Endometrial microvascular endothelial cells (primary cell): ENCODE measurements around the gene GUCD1. TPM values are rescaled to one million over a fixed set of nuclear protein-coding genes. Genes with fewer than 3 reads are reported as not detected.
"Not testable (repeated sequence)": the region's sequence is repeated elsewhere in the genome, so short reads cannot be mapped to it uniquely, and the experiment has no call there.

Source experiments
- in situ Hi-C: cut with HindIII; loops from 2 replicates; pipeline ENCODE4 v1.10.0; 2017; ENCODE audit warnings: low sequenced_read_pairs, low pct_unique_long_range_greater_than_20kb; ENCODE audit errors: inconsistent ontology term
- total RNA-seq: library from RNA; depleted of rRNA; stranded (reverse); fragments of >200 nt; gene quantifications from one replicate; pipeline ENCODE4 v1.2.3, GENCODE V29; 2015; ENCODE audit errors: inconsistent ontology term

Gene GUCD1
- total RNA-seq, 1 donor from 2014 or later: 152 TPM

- in situ Hi-C loops: no loop called here
Observed at GRCh38 chr22:24578355-24579257, 23.7 kb upstream of the GUCD1 start.

DNA sequence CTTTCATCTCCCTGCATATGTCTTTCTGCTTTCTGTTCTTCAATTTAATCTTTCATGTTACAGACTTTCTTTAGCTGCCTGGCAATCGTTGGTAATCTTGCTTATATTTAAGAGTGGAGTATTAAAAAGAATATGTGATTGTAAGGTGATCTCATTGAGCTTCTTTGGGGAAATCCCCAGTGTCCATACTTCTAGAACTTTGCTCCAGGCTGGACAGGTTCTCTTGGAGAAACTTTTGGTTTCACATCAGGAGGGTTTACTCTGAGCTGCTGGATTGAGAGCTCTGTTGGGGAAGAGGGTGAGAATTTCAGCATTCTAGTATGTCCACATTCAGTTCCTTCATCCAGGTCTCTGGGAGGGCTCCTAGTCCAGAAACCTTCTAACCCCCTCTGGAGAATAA is 21.8 kb upstream of the GUCD1 start:
- in situ Hi-C loops: no loop called here

GRCh38 chr22:24571266-24571665 is 16.3 kb upstream of the GUCD1 start:
- in situ Hi-C loops: no loop called here

GRCh38 chr22:24567668-24568067 is 12.7 kb upstream of the GUCD1 start:
- in situ Hi-C loops: no loop called here

DNA sequence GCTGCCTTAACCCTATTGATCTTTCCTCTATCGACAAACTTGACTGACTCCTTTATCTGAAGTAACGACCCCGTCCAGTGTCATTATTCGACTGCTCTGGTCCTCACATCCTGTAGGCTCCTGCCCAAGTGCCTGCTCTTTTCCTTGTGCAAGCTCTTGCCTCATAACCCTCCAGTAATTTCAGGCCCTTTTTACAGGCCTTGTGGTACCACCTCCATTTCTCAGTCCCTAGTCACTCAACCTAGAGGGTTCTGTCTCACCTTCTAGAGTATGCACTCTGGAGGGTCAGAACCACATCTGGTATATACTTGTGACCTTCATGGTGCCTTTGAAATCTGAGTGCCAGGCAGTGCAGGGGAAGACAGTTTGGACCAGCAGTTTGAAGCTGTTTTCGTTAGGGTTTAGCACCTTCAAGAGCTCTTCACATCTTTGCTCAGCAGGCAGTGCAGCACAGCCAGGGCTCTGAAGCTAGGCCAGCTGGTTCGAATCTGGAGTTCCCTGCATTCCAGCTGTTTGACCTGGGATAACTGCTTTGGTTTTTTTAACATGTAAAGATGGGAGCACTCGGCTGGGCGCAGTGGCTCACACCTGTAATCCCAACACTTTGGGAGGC is 12.1 kb upstream of the GUCD1 start:
- in situ Hi-C loops: no loop called here

DNA sequence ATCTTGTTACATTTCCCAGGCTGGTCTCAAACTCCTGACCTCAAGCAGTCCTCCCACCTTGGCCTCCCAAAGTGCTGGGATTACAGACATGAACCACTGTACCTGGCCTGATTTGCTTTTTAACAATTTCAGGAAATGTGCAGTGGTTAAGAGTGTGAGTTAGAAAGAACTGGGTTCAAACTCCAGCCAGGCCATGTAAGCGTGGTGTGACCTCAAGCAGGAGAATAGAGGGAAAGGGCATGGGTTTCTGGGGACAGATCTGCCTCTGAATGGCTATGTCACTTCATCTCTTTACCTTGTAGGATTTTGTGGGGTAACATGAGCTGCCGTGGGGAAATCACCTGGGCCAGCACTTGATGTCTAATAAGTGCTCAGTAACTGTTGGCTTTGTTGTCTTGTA is 10.1 kb upstream of the GUCD1 start:
- in situ Hi-C loops: no loop called here

GRCh38 chr22:24564376-24565058 is 9.6 kb upstream of the GUCD1 start:
- in situ Hi-C loops: no loop called here

DNA sequence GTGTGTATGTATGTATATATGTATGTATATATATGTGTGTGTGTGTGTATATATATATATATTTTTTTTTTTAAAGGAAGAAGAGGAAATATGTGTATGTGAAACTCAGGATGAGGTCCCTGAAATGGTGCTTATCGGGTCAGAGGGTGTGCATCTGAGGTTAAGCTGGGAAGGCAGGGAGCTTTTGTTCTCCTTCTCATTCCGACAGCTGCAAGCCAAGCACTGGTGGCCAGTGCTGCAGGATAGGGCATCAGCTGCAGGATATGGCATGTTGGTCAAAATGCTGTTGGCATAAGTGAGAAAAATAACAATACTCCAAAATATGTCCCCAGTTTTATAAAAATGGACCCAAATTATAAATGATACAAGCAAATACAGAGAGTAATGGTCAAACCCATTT is 8.3 kb upstream of the GUCD1 start:
- in situ Hi-C loops: no loop called here

- in situ Hi-C loops: no loop called here
Observed at GRCh38 chr22:24559471-24559870, 4.5 kb upstream of the GUCD1 start.

- in situ Hi-C loops: no loop called here
Observed at GRCh38 chr22:24555165-24556039, 464 bp upstream of the GUCD1 start, which contains the start of gene SNRPD3. TSS of gene SNRPD3 (plus strand) at chr22:24555999. CDS start at chr22:24557675, 1,676 bp downstream.

DNA sequence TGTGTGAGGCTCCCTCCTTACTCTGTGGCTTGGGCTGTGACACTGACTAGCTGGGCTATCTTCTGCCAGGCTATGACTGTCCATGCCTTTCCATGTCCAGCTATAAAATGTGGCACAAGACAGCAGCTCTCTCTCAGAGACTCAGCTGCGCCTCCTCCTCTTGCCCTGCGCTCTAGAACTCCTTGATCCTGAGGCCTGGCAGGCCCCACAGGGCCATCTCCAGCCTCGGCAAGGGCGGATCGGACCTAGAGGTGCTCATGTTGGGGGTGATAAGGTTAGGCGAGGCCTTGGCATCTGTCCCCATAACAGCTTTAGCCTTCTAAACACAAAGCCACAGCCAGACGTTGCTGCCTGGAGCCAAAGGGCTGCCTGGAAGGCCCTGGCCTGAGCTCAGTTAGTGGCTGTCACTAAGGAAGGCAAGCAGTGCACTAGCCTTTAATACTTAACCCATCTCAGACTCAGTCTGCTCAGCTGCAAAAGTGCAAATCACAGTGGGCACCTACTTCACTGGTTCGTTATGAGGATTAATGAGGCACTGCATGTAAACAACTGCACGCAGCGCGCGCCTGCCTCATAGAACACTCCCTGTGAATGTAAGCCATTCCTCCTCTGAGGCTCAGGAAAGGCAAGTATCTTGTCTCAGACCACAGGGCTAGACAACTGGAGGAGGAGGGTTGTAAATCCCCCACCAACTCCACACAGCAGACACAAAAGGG is 1.2 kb downstream of the GUCD1 start:
- in situ Hi-C loops: no loop called here

GRCh38 chr22:24552503-24553286 is 2.2 kb downstream of the GUCD1 start:
- in situ Hi-C loops: not testable (repeated sequence)

DNA sequence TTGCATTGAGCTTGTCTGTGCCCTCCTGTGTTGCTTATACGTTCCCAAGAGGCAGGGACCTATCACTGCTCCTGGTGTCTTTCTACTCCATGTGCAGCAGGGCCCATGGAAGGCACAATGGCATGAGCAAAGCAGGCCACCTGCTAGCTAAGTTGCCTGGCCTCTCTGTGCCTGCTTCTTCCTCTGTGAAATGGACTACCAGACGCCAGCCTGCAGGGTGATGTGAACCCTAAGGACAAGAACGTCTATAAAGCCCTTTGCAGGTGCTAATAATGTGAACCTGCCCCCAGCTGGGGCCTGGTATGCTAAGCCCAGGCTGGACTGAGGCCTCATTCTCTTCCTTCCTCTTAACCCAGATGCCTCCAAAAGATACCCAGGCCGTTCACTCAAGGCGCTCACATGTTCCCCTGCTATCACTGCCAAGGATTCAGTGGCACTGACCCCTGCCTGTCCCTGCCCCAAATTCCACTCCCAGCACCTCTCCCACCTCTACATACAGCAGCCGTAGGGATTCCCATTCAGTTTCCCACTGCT is 4.0 kb downstream of the GUCD1 start:
- in situ Hi-C loops: no loop called here

DNA sequence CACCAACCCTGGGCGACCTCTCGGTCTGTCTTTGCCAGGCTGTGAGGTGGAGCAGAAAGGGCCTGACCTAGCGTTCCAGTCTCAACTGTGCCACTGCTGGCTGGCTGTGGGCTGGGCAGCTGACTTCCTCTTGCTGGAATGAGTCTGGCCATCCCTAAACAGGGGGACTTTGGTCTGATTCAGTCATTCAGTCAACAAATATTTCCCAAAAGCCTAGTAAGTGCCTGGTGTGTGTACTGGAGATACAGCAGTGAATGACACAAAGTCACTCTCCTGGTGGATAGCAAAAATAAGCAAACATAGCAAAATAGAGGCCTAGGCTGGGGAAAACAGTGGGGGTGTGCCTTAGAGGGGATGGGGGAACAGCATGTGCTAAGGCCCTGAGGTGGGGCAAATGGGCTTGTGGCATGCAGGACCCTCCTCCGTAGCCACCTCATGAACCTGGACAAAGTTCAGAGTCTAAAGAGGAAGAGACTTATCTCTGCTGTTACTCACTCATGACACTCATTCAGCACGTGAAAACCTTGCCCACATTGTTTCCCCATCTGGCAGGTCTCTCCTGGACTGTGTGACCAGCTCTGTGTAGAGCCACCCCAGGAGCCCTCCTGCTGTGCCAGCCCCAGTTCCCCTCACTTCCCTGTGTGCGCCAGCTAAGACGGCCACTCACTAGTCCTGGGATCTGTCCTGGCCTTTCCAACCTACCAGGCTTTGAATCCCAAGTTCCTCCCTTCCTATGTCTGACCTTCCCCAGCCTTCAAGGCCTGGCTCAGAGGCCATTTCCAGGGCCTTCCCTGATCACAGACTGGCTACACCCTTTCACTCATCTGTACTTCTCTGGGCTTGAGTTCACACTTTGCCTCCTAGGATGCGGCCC is 4.7 kb downstream of the GUCD1 start:
- in situ Hi-C loops: no loop called here

- in situ Hi-C loops: no loop called here
Observed at GRCh38 chr22:24548812-24549211, 6.1 kb downstream of the GUCD1 start.

GRCh38 chr22:24543679-24544243 is 11.2 kb downstream of the GUCD1 start:
- in situ Hi-C loops: no loop called here
